AG09309 (cell line): Measurements from ENCODE around the gene CXCR6.
A peak's percentile ranks its signal among the peaks of the same experiment; 100 is the strongest.

ENCODE experiments used
- DNase-seq: peaks from one replicate; pipeline ENCODE4 v3.0.0-alpha.2; 2010; ENCODE audit warnings: low read depth
- H3K4me3 ChIP-seq: 2 replicates; pipeline ENCODE4 v1.5.1; 2011; ENCODE audit warnings: mild to moderate bottlenecking, low read depth, low read length, moderate library complexity; ENCODE audit not compliant: control insufficient read depth
- TF ChIP-seq, protein P1 (sequence below): IDR thresholded peaks from 2 replicates; pipeline ENCODE4 v1.5.1; 2011; ENCODE audit warnings: mild to moderate bottlenecking, low read depth, low read length, inconsistent platforms; ENCODE audit not compliant: insufficient read depth, control insufficient read depth; ENCODE audit errors: missing control alignments

The CXCR6 gene

DNA sequence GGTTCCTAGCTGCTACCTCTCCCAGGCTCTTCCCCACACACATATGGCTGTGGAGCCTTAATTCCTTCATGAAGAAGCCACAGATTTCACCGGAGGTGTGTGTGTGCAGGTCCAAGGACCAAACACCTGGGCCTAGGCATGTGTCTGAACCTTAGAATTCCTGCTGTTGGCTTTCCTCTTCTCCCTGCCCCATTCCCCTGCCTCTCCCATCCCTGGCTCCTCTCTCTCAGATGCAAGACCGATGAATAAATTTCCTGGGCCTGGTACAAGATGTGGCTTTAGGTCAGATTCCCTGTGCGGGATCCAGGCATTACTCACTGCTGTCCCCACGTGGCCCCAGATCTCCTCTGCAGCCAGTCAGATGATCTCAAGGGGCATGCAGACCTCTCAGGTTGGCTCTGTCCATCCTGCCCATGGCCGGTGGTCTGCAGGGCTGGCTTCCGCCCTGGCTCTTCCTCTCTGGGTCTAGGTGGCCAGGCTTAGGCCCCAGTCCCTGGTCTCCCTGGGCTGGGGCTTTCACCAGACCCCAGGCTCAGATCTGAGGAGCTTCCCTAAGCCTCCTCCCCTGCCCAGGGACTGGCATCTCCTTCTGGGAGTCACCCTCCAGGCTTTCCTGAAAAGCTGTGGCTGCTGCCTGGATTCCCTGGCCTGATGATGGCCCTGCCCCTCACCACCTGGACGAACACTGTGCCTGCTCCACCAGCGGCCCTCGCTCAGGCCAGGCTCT lies 36.4 kb upstream of the CXCR6 start:
- peak; percentile 44 for DNase-seq
- no peak overlapping the region for H3K4me3 ChIP-seq
- TF ChIP-seq, protein P1, sequence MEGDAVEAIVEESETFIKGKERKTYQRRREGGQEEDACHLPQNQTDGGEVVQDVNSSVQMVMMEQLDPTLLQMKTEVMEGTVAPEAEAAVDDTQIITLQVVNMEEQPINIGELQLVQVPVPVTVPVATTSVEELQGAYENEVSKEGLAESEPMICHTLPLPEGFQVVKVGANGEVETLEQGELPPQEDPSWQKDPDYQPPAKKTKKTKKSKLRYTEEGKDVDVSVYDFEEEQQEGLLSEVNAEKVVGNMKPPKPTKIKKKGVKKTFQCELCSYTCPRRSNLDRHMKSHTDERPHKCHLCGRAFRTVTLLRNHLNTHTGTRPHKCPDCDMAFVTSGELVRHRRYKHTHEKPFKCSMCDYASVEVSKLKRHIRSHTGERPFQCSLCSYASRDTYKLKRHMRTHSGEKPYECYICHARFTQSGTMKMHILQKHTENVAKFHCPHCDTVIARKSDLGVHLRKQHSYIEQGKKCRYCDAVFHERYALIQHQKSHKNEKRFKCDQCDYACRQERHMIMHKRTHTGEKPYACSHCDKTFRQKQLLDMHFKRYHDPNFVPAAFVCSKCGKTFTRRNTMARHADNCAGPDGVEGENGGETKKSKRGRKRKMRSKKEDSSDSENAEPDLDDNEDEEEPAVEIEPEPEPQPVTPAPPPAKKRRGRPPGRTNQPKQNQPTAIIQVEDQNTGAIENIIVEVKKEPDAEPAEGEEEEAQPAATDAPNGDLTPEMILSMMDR: peak; percentile 67

DNA sequence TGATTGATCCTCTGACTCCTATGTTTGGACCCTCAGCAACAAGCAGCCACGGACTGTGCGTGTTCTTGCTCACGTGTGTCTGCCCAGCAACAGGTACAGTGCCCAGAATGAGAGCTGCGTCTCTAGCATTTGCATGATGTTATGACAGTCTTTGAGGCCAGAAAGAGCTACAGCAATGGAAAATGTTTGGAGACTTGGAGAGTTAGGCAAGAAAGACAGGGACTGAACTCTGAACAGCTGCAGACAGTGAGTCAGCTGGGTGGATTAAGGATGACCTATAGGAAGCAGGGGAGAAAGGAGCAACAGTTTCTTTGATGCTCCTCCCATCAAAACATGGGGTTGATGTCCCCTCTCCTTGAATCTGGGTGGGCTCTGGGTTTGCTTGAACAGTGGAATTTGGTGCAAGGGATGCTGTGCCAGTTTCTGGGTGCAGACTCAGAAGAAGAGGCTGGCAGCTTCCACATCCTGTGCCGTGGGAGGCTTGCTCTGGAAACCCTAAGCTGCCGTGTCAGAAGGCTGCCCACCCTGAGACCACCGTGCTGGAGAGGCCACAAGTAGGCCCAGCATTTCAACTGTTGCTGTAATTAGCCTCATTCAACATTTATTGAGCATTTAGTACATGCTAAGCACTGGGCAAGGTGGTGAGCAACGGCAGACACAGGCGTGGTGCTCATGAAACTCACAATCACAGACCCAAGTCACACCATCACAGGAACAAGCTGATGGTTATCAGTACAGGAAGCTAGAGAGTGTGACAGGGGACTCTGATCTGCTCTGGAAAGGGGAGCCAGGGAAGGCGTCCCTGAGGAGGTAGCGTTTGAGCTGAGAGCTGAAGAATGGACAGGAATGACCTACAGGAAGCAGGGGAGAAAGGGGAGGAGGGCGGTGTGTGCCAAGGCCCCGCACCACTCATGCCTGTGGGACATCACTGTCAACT lies 35.2 kb upstream of the CXCR6 start:
- H3K4me3 ChIP-seq: no peak overlapping the region

DNA sequence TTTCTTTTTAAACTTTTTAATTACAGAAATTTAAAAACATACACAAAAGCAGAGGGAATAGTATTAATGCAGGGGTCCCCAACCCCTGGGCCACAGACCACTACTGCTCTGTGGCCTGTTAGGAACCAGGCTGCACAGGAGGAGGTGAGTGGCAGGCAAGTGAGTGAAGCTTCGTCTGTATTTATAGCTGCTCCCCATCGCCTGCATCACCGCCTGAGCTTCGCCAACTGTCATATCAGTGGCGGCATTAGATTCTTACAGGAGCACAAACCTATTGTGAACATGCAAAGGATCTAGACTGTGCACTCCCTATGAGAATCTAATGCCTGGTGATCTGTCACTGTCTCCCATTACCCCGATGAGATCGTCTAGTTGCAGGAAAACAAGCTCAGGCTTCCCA lies 34.5 kb upstream of the CXCR6 start:
- no peak for DNase-seq
- TF ChIP-seq, protein P1: no peak
- no peak overlapping the region for H3K4me3 ChIP-seq

More for the DNA sequence above, 35.2 kb upstream of the CXCR6 start:
- TF ChIP-seq, protein P1: no peak
- peak; percentile 47 for DNase-seq

DNA sequence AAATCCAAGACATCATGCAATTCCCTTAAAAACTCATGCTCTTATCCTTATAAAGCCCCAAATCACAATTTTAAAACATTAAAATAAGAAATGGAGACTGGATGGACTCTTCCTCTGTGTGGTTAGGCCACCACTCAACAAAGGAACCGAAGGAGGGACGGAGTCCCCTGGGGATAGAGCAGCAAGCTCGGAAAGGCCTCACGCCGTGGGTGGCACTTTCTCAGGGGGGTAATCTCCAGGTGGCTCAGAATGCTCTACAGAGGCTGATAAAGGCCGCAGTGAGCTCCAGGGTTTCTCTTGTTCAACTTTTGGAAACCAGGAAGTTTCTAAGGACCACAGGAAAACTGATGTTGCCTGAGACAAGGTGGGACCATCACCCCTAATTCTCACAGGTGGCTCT lies 33.7 kb upstream of the CXCR6 start:
- no peak for DNase-seq
- TF ChIP-seq, protein P1: no peak
- no peak overlapping the region for H3K4me3 ChIP-seq

DNA sequence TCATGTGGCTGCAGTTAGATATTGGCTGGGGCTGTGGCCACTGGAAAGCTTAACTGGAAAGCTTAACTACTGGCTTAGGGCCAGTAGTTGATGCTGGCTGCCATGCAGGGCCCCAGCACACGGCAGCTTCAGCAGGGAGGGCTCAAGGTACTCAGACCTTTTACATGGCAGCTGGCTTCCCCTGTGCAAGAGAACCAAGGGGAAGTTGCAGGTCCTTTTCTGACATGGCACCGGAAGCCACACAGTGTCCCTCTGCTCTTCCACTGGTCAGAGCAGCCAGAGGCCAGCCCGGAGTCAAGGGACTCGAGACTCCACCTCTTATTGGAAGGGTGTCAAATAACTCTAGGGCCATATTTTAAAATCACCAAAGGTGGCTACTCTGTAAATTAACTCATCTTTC lies 32.4 kb upstream of the CXCR6 start:
- DNase-seq: no peak
- TF ChIP-seq, protein P1: no peak
- no peak overlapping the region for H3K4me3 ChIP-seq

DNA sequence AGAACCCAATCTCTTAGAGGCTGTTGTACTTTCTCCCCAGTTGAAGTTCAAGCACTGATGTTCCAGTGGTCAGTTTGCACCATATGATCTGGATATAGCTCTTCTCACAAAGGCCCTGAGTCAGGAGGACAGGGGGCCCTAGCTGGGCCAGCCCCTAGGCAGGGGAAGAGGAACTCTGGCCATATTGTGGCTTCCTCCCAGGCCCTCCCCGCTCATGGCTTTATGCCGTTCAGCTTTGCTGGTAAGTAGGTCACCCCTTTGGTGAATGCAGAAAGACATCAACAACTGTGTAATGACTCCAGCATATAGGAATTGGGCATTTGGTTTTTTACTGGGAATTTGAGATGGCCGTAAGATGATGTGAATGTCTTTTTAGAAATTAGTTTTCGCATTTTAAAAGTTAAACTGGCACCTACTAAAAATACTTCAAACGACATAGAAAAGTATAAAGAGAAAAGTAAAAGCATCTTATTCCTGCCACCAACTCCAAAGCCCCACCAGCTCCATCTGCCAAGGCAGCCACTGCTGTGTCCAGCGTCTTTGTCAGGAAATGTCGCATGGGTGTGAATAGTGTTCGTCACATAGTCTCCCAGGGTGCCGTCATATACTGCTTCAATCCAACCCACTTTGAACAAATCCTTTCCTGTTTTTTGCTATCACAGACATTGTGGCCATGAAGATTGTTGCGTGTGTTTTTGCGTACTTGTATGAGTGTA lies 31.6 kb upstream of the CXCR6 start:
- TF ChIP-seq, protein P1: no peak
- no peak overlapping the region for H3K4me3 ChIP-seq
- DNase-seq: no peak
